Stimulated activated CD4-positive, alpha-beta T cell treated with anti-CD3 and anti-CD28 coated beads, TNF-alpha, amount 100 ng/mL, for 1 hour (primary cell): ENCODE data around the gene ATXN7L2.

Experiments used
- DNase-seq, 3 donors: peaks; one replicate each; pipeline ENCODE4 v3.0.0-alpha.2; 2020; ENCODE audit warnings: low read depth in 3 of 3, low spot score in 1 of 3

The ATXN7L2 gene

DNA sequence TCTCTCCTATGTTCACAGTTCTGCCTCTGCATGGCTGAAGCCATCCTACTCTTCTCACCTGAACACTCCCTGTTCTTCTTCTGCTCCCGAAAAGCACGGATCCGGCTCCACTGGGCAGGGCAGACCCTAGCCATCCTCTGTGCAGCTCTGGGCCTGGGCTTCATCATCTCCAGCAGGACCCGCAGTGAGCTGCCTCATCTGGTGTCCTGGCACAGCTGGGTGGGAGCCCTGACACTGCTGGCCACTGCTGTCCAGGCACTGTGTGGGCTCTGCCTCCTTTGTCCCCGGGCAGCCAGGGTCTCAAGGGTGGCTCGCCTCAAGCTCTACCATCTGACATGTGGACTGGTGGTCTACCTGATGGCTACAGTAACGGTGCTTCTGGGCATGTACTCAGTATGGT lies 12.0 kb downstream of the ATXN7L2 start:
- no peak for DNase-seq

DNA sequence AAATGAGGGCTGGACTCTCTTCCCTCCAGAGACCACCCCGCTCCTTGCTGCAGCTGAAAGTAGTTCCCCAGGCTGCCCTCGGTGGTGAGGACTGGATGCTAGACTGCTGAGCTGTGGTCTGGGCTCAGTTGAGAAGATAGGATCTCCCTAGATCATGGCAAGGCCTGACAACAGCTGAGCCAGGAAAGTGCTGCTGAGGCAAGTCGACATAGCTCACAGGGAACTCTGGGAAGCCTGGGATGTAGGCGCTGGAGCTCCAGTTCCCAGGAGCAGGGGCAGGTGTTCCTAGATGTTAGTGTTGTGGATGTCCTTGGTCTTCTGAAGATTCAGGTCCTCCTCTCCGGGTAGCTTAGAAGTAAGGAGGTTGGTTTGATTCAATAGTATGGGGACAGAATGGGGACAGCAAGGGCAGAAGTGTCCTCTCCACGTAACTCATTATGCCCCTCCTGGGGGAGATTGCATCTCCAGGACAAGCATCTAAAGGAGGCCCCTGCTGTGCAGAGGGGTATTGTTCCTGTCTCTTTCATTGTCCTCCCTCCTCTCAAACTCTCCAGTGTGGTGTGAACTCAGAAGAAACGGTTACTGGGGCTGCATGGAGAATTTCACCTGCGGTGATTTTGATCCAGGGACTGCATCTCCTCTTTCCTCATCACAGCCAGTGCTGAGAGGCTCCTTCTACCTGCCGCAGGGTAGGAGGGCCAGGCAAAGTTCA lies 13.9 kb downstream of the ATXN7L2 start:
- DNase-seq = no peak

- DNase-seq = no peak
These were observed 14.6 kb downstream of the ATXN7L2 start for GRCh38 chr1:109498161-109498801.

DNA sequence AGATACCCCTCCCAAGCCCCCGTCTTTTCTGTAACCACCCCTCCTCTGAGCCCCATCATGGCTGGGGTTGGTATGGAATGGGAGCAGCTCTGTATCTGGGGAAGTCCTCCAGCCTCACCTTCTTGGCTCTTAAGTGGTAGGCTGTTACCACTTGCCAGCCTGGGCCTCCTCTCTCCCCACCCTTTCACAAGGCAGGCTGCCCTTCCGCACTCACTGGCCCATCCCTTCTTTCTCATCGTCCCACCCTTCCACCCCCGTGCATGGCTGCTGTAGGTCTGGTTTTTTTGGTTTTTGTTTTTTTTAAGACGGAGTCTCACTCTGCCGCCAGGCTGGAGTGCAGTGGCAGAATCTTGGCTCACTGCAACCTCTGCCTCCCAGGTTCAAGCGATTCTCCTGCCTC lies 15.4 kb downstream of the ATXN7L2 start:
- no peak for DNase-seq

GRCh38 chr1:109499661-109500536 lies 16.2 kb downstream of the ATXN7L2 start:
- DNase-seq = peak in 1 of 3 donors; percentile 38

GRCh38 chr1:109500941-109501381 lies 17.3 kb downstream of the ATXN7L2 start:
- no peak for DNase-seq

DNA sequence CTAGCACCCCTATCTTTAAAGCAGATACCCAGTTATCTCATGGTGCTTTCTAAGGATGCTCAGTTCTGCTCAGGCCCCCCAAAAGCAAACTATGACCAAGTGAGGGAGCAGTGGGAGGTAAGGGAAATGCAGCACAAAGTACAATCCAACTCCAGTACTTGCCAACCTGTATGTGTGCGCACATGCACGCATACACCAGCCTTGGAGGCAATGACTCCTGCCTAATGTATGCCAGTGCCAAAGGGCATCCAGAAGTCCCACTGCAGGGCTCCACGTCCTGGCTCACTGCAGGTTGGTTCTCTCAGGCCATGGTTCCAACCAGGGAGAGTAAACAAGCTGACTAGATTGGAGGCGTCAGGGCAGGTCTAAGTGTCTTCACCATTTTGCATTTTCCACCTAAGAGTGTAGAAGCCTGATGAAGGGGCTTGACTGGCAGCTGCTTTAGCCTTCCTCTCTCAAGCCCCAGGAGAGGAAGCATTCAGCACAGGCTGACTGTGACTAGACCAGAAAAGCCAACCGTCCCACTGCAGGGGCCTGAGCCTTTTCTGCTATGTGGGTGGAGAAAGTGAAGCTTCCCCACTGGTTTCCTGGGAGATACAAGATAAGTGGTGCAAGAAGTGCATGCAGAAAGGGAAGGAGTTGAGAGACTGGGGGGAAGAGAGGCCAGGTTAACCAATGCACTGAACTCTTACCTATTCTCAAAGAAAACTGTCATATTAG lies 18.1 kb downstream of the ATXN7L2 start:
- DNase-seq = no peak

GRCh38 chr1:109502364-109502851 lies 18.7 kb downstream of the ATXN7L2 start:
- DNase-seq = peak in 1 of 3 donors; percentile 43

DNA sequence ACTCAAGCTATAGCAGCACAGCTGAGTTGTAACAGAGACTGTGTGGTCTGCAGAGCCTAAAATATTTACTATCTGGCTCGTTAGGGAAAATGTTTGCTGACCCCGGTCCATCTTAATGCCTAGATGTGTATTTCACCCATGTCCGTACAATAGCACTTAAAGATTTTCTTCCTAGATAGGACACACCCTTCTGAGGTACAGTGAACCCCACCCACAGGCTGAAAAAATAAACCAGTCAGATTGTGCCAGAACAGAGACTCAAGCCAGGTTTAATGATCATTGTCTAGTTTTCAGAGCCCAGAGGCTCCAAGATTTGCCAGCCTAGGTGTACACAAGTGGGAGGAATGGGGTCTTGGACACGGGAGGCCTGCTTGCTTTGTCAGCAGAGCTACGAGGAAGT lies 20.2 kb downstream of the ATXN7L2 start:
- no peak for DNase-seq

DNA sequence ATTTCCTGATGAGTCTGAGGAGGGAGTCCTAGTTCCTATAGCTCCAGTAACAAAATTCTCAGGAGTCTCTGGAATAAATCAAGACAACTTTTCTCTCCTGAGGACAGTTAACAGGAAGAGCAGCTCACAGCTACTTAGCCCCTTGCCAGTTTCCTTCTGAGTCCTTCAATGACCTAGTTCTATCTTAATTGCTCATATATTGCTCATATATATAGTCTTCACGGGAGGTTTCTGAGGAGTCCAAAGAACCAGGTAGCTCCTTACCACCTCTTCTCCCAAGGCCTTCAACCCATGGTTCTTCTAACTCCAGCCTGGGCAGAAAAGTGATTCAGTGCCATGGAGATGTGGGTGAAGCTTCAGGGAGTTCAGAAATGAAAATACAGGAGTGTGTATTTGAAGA lies 21.3 kb downstream of the ATXN7L2 start:
- DNase-seq = no peak

DNA sequence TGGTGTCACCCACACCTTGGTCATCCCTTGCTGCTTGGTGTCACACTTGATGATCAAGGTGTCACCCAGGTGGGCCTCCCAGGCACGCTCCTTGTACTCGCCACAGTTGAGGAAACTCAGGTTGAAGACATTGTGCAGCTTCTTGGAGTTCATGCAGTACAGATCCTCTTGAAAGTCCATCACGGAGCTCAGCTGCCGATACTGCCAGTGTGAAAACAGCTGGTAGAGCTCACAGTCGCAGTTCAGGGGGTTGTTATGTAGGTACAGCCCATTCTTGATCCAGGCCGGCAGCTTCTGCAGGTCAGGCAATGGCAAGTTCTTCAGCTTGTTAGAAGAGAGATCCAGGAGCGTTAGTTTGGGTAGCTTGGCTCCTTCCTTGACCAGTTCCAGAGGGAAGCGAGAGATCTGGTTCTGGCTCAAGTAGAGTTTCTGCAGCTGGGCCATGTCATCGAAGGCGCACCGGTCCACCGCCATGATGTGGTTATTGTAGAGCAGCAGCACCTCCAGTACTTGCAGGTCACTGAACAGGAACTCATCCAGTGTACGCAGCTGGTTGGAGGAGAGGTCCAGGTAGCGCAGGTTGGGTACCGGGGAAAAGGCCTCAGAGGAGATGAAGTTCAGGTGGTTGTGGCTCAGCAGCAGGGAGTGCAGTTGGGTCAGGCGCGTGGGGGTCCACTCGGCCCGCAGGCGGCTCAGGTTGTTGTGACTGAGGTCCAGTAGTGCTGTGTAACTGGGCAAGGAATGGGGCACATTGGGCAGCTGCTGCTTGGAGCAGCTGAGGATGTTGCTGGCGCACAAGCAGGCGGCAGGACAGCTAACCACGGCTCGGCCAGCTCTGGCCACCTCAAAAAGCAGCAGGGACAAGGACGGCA lies 24.5 kb downstream of the ATXN7L2 start:
- no peak for DNase-seq

DNA sequence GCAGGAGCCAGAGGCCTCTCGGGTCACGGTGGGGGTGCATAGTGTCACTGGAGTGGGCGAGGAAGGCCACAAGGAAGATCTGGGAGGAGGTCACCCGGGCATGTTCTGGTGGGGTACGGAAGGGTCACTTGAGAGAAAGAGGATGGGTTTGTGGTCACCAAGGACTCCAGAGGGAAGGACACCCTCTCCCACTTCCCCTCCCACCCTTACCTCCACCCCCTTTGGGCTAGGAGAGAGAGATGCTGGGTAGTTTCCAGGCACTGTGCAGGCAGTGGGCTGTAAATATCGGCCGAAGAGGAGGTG lies 25.1 kb downstream of the ATXN7L2 start:
- no peak for DNase-seq

DNA sequence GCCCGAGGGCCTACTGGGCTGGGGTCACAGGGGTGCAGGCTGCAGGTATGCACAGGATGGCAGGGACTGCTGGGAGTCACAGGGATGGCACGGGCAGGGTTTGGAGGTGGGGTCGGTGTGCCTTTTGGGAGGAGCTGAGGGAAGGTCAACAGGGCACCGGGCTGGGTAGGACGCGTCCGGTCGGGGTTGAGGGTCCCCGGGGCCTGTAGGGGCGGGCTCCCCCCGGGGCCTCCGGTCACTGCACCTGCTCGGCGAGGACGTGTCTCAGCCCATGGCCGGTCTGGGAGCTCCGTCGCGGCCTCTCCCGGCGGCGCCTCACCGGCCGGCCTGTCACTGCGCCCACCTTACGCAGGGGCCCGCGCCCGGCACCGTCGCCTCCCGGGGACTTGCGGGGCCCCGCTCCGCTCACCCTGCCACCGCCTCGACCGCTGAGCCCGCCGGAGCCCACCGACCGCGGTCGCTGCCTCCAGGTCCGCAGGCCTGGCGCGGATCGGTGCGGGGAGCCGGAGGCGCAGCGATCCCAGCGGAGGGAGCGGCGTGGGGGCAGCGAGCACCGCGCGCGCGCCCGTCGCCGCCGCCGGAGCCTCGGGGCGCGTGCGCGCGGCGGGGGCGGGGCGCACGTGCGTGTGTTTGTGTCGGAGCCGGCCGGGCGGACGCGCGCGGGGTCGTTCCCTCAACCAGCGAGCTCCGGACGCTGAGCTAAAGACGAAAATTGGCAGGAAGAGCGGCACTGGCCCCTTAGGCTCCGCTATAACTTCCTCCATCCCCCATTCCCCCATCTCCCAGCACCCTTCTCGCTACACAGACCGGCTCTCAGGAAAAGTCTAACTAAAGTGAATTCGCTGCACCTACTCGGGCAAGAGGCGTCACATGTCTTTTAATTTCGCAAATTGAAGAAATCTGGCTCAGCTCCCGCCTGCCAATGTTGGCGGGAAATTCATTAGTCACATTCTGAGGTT lies 25.8 kb downstream of the ATXN7L2 start, which contains the start of gene AMIGO1:
Gene AMIGO1, minus strand, starts transcription at position 552 of the 959 bp plus-strand sequence. CDS start 815 bp downstream, outside the sequence.
- DNase-seq = peak in 1 of 3 donors; percentile 59

- no peak for DNase-seq
These were observed 29.5 kb downstream of the ATXN7L2 start for GRCh38 chr1:109513110-109513710.

DNA sequence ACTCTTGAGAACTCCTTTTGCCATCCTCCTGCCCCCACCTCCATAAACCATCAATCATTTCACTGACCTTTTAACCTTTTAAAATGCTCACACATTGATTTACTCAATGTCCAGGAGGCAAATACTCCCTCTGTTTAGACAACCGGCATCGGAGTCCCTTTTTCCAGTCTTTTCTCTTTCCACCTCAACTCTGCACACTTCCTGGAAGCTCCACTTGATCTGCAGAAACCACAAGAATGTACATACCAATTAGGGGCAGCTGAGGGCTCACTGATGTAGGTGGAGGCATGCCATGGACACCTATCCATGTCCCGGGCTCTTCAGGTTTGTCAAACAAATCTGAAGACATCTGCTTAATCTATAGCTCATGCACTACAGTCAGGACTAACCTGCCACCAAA lies 31.1 kb downstream of the ATXN7L2 start:
- no peak for DNase-seq

DNA sequence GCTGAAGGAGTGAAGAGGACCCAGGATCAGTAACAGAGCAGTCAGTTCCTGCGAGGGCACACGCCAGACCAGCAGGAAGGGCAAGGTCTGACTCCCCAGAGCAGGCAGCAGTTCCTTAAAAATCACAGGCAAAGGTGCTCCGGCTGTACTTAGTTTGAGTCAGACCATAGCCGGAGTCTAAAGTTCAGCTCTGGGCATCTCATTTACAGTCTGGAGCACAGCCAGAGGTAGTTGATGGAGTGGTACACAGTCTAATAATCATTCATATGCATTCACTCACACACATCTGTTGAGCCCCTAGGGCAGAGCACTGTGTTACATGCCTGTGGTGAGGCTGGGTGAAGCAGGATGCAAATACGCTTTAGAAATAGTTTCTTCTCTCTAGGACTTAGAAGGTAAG lies 33.2 kb downstream of the ATXN7L2 start:
- DNase-seq = no peak

DNA sequence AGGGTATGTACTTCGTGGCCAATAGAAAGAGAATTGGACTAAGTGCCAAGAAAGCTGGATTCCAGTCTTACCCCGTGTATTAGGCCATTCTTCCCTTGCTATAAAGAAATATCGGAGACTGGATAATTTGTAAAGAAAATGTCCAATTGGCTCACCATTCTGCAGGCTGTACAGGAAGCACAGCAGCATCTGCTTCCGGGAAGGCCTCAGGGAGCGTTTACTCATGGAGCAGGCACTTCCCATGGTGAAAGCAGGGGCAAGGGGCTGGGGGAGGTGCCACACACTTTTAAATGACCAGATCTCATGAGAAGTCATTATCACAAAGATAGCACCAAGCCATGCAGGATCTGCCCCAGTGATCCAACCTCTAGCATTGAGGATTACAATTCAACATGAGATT lies 33.6 kb downstream of the ATXN7L2 start:
- DNase-seq = no peak
